Breast epithelium (tissue), 4 donors: ENCODE measurements around the gene DPH6. TPM values are rescaled to one million over a fixed set of nuclear protein-coding genes. Genes with fewer than 3 reads are reported as not detected.
"Not testable (repeated sequence)": the region's sequence is repeated elsewhere in the genome, so short reads cannot be mapped to it uniquely, and the experiment has no call there.

ENCODE experiments used
- DNase-seq, 2 donors: peaks; one replicate each; pipeline ENCODE4 v3.0.0-alpha.2; 2019; ENCODE audit warnings: low spot score in 2 of 2
- H3K27ac ChIP-seq, 2 donors: fragments of 200-600 bp; sonication (generic) in 1 of 2; one replicate each; pipeline ENCODE4 v1.5.1; 2016 to 2019; ENCODE audit warnings: mild to moderate bottlenecking in 1 of 2
- H3K27me3 ChIP-seq, 2 donors: fragments of 200-600 bp; sonication (generic) in 1 of 2; one replicate each; pipeline versions ENCODE4 v1.5.1 to v1.6.0; 2017 to 2019; ENCODE audit warnings: control low read depth in 1 of 2, mild to moderate bottlenecking in 1 of 2
- H3K36me3 ChIP-seq: fragments of 200-600 bp; one replicate; pipeline ENCODE4 v1.5.1; 2019
- H3K4me1 ChIP-seq, 2 donors: fragments of 200-600 bp; sonication (generic); one replicate each; pipeline ENCODE4 v1.5.1; 2016 to 2019; ENCODE audit warnings: control low read depth in 1 of 2
- H3K4me3 ChIP-seq, 3 donors: fragments of 200-600 bp; sonication (generic); 1 replicate in 2 of 3; 2 replicates in 1 of 3; pipeline ENCODE4 v1.5.1; 2016 to 2019; ENCODE audit warnings: mild to moderate bottlenecking in 3 of 3, moderate library complexity in 2 of 3
- H3K9me3 ChIP-seq, 2 donors: fragments of 200-600 bp; sonication (generic) in 1 of 2; one replicate each; pipeline ENCODE4 v1.5.1; 2016 to 2019; ENCODE audit warnings: control low read depth in 1 of 2
- CTCF ChIP-seq, 3 donors: fragments of 450-650 bp; IDR thresholded peaks; one replicate each; pipeline ENCODE4 v1.5.1; 2016 to 2017; ENCODE audit warnings: antibody characterized with exemption in 3 of 3, mild to moderate bottlenecking in 3 of 3, moderate library complexity in 3 of 3
- POLR2A ChIP-seq: fragments of 450-650 bp; IDR thresholded peaks from one replicate; pipeline ENCODE4 v1.6.1; 2016; ENCODE audit warnings: antibody characterized with exemption, mild to moderate bottlenecking, moderate library complexity
- POLR2AphosphoS5 ChIP-seq, 3 donors: sonication (generic); formaldehyde crosslinking; IDR thresholded peaks; one replicate each; pipeline ENCODE4 v1.6.1; 2017; ENCODE audit warnings: antibody characterized with exemption in 3 of 3
- intact Hi-C: fragments of 100-400 bp; cut with DNase I; formaldehyde crosslinking; loops from one replicate; pipeline ENCODE4 v1.15.1; 2023; ENCODE audit warnings: low total_unique reads
- total RNA-seq, 3 donors: library from RNA; depleted of rRNA; stranded (reverse); fragments of >200 nt; gene quantifications; one replicate each; pipeline ENCODE4 v1.1.0, GENCODE V29; 2016

DPH6 gene
- total RNA-seq, 3 donors from 2014 or later: 18.0 to 25.2 (median 20.8) TPM

DNA sequence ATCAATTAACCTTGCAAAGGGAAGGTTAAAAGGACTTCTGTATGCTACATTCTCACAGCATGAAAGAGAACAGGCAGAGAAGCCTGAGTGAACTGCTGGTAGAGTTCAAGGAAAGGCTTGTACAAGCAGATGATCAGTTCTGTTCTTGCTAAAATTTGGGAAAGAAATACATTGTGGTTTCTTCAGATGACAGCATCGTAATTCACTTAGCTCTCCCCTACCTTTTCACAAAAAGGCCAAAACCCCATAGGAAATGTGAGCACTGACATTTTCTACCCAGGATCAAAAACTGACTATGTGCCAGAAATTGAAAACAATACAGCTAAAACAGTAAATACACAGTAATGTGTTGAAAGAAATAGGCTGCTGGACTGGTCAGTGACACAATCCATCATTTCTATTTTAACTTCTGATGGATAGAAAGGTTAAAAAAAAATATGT is 216.4 kb downstream of the DPH6 start:
- H3K27ac ChIP-seq: no peak overlapping the region
- no peaks in the 10 kb centered on the region for H3K27me3 ChIP-seq
- H3K36me3 ChIP-seq: no peaks in the 10 kb centered on the region
- intact Hi-C loops: no loop called here
- TF ChIP-seq CTCF (IDR thresholded peaks at IDR 0.05) (no peak), POLR2AphosphoS5 (IDR thresholded peaks at IDR 0.05) (no peak), POLR2A (no peak)
- H3K9me3 ChIP-seq: no peaks in the 10 kb centered on the region
- no peaks in the 10 kb centered on the region for H3K4me1 ChIP-seq
- H3K4me3 ChIP-seq: no peak overlapping the region
- no peak for DNase-seq

DNA sequence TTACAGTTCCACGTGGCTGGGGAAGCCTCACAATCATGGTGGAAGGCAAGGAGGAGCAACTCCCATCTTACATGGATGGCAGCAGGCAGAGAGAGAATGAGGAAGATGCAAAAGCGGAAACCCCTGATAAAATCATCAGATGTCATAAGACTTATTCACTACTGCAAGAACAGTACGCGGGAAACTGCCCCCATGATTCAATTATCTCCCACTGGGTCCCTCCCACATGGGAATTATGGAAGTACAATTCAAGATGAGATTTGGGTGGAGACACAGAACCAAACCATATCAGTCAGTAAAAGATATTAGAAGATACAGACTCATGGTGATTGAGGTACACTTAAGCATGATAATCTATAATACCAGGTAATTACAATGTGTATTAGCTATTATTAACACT is 217.1 kb downstream of the DPH6 start:
- H3K9me3 ChIP-seq, H3K36me3 ChIP-seq, intact Hi-C loops, H3K27me3 ChIP-seq, H3K4me3 ChIP-seq, DNase-seq, H3K4me1 ChIP-seq, H3K27ac ChIP-seq: not testable (repeated sequence)

DNA sequence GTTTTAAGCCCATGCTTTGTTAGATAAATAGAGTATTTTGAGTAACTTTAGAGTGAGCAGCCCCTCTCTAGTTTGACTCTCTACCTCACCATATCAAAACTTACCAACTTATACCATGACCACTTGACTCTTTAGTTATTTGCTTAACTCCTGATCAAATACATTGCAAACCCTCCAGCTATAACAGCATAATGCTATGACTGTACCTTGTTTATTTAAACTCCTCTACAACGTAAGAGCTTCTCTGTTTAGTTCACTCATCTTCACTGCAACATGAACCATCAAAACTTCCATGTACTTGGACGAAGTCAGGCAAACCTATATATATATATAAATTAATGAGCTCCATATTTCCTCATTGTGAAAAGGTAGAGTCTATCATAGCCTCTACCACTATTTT is 218.2 kb downstream of the DPH6 start:
- Histone ChIP-seq H3K4me1 (no peaks in the 10 kb centered on the region), H3K4me3 (no peak overlapping the region), H3K36me3 (no peaks in the 10 kb centered on the region), H3K27me3 (no peaks in the 10 kb centered on the region), H3K9me3 (no peaks in the 10 kb centered on the region), H3K27ac (no peak overlapping the region)
- TF ChIP-seq POLR2A: no peak
- TF ChIP-seq POLR2AphosphoS5 (IDR thresholded peaks at IDR 0.05): no peak
- no peak for TF ChIP-seq CTCF (IDR thresholded peaks at IDR 0.05)
- intact Hi-C loops: no loop called here
- no peak for DNase-seq

- Histone ChIP-seq H3K27ac (no peak overlapping the region), H3K9me3 (no peaks in the 10 kb centered on the region), H3K4me1 (no peaks in the 10 kb centered on the region), H3K4me3 (no peak overlapping the region), H3K36me3 (no peaks in the 10 kb centered on the region), H3K27me3 (no peaks in the 10 kb centered on the region)
- intact Hi-C loops: no loop called here
- DNase-seq: no peak
- no peak for TF ChIP-seq POLR2A
- no peak for TF ChIP-seq POLR2AphosphoS5 (IDR thresholded peaks at IDR 0.05)
- TF ChIP-seq CTCF (IDR thresholded peaks at IDR 0.05): no peak
Observed at GRCh38 chr15:35325374-35325941, 220.5 kb downstream of the DPH6 start.

GRCh38 chr15:35323141-35323540 is 222.8 kb downstream of the DPH6 start:
- H3K27ac ChIP-seq: no peak overlapping the region
- H3K4me1 ChIP-seq: no peaks in the 10 kb centered on the region
- intact Hi-C loops: no loop called here
- no peak for DNase-seq
- no peaks in the 10 kb centered on the region for H3K36me3 ChIP-seq
- no peaks in the 10 kb centered on the region for H3K9me3 ChIP-seq
- TF ChIP-seq POLR2A: no peak
- no peak for TF ChIP-seq POLR2AphosphoS5 (IDR thresholded peaks at IDR 0.05)
- no peak for TF ChIP-seq CTCF (IDR thresholded peaks at IDR 0.05)
- H3K27me3 ChIP-seq: no peaks in the 10 kb centered on the region
- H3K4me3 ChIP-seq: no peak overlapping the region

- H3K4me1 ChIP-seq: no peaks in the 10 kb centered on the region
- H3K27me3 ChIP-seq: no peaks in the 10 kb centered on the region
- no peak overlapping the region for H3K4me3 ChIP-seq
- no peak for TF ChIP-seq POLR2A
- no peak for TF ChIP-seq POLR2AphosphoS5 (IDR thresholded peaks at IDR 0.05)
- no peak for TF ChIP-seq CTCF (IDR thresholded peaks at IDR 0.05)
- no peaks in the 10 kb centered on the region for H3K36me3 ChIP-seq
- DNase-seq: no peak
- intact Hi-C loops: no loop called here
- no peak overlapping the region for H3K27ac ChIP-seq
- no peaks in the 10 kb centered on the region for H3K9me3 ChIP-seq
Observed at GRCh38 chr15:35321926-35322325, 224.0 kb downstream of the DPH6 start.
